Measurements from ENCODE around the gene CRHBP.
"Not testable (repeated sequence)": the region's sequence is repeated elsewhere in the genome, so short reads cannot be mapped to it uniquely, and the experiment has no call there.

CRHBP gene, protein sequence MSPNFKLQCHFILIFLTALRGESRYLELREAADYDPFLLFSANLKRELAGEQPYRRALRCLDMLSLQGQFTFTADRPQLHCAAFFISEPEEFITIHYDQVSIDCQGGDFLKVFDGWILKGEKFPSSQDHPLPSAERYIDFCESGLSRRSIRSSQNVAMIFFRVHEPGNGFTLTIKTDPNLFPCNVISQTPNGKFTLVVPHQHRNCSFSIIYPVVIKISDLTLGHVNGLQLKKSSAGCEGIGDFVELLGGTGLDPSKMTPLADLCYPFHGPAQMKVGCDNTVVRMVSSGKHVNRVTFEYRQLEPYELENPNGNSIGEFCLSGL

DNA sequence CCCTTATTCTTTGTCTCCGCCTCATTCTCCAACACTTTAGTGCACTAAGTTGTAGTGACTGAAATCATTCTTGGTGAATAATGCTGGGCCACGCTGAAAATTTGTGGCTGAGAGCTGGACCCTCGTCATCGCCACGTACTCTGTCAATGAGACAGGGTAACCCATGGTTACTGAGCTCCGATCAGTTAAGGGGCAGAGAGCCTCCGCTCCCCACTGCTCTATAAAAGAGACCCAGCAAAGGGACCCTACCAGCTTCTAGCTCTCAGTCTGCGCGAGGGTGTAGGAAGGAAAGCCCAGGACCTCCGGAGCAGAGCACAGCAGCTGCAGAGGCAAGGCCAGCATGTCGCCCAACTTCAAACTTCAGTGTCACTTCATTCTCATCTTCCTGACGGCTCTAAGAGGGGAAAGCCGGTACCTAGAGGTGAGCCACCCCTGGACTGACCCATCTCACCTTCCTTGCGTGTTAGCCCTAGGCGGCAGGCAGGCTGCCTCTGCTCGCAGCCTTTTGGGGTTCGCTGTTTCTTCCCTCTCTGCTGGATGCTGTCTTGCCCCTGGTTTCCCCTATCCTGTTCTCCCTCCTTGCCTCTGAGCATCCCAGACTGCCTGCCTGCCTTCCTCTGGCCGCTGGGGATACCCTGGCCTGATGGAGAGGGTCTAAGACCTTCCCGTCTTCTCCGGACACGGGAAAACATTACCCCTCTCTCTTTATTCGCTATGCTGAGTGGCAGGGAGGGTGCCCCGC, at the start of gene CRHBP:
Gene CRHBP (plus strand): TSS at position 251 of the 742 bp plus-strand sequence. CDS start 90 bp downstream, at position 341.
- DNase-seq (ENCODE audit: low read depth), result no peak

DNA sequence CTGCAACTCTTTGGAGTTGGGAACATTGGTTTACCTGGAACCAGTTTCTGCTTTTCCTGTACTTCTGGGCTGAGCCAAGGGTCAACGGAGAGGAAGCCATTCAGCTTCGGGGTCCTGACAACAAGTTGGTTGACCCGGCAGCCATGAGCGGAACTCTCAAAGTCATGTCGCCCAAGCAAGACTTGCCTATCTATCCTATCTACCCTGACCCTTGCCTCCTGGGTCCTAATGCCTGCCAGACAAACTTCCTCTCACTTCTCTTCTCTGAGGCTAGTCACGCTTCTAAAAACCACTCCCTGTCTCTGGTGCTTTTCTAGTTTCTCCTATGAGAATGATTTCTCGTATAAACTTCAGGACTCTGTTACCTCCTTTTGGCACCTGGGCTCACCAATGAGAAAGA, 44.7 kb upstream of the CRHBP start:
- no peak for DNase-seq (ENCODE audit: low read depth)

DNA sequence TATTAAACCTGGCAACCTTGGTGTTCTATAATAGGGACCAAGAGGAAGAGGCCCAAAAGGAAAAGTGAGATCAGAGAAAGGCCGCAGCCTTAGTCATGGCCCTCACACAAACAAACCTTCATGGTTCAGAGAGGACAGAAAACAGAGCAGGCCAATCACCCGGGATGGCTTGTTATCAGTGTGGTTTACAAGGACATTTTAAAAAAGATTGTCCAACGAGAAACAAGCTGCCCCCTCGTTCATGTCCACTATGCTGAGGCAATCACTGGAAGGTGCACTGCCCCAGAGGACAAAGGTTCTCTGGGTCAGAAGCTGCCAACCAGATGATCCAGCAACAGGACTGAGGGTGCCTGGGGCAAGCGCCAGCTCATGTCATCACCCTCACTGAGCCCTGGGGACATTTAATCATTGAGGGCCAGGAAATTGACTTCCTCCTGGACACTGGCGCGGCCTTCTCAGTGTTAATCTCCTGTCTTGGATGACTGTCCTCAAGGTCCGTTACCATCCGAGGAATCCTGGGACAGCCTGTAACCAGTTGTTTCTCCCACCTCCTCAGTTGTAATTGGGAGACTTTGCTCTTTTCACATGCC, 42.4 kb upstream of the CRHBP start:
- DNase-seq (ENCODE audit: low read depth), result not testable (repeated sequence)

DNA sequence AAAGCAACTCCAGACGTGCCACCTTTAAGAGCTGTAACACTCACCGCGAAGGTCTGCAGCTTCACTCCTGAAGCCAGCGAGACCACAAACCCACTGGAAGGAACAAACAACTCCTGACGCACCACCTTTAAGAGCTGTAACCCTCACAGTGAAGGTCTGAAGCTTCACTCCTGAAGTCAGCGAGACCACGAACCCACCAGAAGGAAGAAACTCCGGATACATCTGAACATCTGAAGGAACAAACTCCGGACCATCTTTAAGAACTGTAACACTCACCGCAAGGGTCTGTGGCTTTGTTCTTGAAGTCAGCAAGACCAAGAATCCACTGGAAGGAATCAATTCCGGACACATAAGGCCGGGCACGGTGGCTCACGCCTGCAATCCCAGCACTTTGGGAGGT, 38.2 kb upstream of the CRHBP start:
- DNase-seq (ENCODE audit: low read depth), result not testable (repeated sequence)

GRCh38 chr5:76918539-76918938, 34.3 kb upstream of the CRHBP start:
- no peak for DNase-seq (ENCODE audit: low read depth)

DNA sequence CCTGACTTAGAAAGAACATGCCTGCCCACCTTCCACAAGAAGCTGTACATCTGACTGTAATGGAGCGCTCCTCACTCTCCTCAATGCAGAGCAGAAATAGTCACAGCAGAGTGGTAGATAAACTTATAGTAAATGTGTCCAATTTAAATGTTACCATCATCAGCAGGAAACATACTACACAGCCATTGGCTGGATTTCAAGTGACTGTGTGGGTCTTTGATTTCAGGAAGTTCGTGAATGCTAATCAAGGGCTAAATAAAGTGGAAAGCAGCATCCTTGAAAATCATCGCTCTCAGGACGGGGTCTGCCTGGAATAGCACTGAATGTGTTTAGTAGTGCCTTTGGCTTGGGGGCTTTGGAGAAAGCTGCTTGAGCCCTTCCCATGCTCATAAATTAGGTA, 32.4 kb upstream of the CRHBP start:
- no peak for DNase-seq (ENCODE audit: low read depth)

- DNase-seq (ENCODE audit: low read depth), result no peak
These were observed 26.3 kb upstream of the CRHBP start for GRCh38 chr5:76926329-76927105.

GRCh38 chr5:76927961-76928360, 24.9 kb upstream of the CRHBP start:
- DNase-seq (ENCODE audit: low read depth), result no peak

GRCh38 chr5:76930083-76930482, 22.8 kb upstream of the CRHBP start:
- DNase-seq (ENCODE audit: low read depth), result no peak

DNA sequence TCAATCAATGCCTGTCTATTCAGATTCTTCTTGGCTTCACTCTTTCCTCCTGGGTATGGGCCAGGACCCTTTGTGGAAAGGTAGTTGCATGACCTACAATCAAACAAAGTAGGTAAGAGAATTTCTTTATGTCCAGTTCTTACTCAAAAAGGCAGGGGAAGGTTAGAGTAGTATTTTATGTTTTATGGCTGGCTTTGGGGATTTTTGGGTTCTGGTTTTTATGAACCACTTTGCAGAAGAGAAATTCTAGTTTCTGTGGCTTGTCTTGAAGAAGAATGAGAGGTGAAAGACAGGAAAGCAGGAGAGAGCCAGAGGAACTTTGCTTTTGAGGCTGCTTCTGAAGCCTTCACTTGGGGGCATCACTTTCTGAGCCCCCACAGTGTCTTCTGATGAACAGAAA, 14.7 kb upstream of the CRHBP start:
- no peak for DNase-seq (ENCODE audit: low read depth)

DNA sequence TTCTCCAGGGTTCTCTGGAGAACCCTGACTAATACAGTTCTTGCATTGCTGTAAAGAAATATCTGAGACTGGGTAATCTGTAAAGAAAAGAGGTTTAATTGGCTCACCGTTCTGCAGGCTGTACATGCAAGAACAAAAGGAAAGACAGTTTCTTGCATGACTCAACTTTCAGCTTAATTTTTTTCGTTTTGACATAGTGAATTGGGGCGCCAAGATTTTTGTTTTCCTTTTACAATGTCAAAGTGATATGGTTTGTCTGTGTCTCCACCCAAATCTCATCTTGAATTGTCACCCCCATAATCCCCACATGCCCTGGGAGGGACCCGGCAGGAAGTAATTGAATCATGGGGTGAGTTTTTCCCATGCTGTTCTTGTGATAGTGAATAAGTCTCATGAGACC, 11.8 kb upstream of the CRHBP start:
- no peak for DNase-seq (ENCODE audit: low read depth)

DNA sequence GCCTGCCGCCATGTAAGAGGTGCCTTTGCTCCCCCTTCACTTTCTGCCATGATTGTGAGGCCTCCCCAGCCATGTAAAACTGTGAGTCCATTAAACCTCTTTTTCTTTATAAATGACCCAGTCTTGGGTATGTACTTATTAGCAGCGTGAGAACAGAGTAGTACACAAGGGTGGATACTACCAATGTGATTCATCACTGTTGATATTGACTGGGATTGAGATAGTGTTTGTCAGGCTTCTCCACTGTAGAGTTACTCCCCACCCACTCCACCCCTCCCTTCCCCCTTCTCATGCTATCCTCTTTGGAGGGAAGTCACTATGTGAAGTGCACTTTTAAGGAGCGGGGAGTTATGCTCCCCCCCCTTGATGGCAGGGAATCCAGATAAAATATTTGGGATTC, 11.4 kb upstream of the CRHBP start:
- no peak for DNase-seq (ENCODE audit: low read depth)

- DNase-seq (ENCODE audit: low read depth), result no peak
These were observed 10.3 kb upstream of the CRHBP start for GRCh38 chr5:76942581-76942980.

DNA sequence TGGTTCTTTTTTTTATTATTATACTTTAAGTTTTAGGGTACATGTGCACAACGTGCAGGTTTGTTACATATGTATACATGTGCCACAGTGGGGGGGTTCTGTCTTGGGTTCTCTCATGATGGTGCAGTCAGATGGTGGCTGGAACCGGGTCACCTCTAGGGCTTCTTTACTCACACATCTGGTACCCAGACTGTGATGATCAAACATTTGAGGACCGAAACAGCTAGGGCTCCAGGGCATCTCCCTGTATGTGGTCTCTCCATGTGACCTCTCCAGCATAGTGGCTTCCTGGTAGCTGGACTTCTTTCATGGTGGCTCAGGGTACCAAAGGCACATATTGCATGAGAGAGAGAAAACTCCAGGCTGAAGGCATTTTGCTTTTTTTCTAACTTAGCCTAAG, 9.8 kb upstream of the CRHBP start:
- no peak for DNase-seq (ENCODE audit: low read depth)

DNA sequence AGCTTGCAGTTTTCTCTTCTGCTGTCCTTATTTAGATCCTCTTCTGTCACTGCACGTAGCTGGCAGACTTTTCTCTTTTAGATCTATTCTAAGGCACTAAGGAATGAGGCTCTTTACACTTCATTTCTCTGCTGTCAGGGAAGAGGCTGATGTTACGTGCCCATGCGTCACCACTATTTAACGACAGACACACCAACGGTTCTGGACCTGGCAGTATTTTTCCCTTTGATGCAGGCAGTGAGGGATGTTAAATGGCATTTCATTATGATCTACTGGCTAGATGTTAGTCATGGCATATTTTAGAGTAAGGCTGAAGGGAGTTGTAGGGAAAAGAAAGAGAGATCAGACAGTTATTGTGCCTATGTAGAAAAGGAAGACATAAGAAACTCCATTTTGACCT, 8.2 kb upstream of the CRHBP start:
- DNase-seq (ENCODE audit: low read depth), result no peak

GRCh38 chr5:76945238-76945637, 7.6 kb upstream of the CRHBP start:
- DNase-seq (ENCODE audit: low read depth), result not testable (repeated sequence)

DNA sequence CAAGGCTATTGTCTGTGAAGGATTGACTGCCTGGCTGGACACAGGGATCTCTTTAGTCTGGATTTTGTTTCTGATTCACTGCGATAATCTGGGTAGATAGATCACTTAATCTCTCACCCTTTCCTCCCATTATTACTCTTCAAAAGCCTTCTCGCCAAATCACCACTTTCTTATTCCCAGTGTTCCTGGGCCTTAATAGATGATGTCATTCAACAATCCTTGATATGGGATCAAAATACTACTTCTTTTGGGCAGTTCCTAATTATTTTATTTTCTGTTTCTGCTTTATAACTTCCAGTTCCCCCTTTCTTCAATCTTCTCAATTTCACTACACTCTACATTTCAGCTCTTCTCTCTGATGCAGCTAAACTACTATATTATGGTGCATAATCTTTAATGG, 6.8 kb upstream of the CRHBP start:
- DNase-seq (ENCODE audit: low read depth), result no peak

- no peak for DNase-seq (ENCODE audit: low read depth)
These were observed 5.8 kb upstream of the CRHBP start for GRCh38 chr5:76947082-76947503.

GRCh38 chr5:76953551-76954382, 922 bp downstream of the CRHBP start:
- DNase-seq (ENCODE audit: low read depth), result no peak

DNA sequence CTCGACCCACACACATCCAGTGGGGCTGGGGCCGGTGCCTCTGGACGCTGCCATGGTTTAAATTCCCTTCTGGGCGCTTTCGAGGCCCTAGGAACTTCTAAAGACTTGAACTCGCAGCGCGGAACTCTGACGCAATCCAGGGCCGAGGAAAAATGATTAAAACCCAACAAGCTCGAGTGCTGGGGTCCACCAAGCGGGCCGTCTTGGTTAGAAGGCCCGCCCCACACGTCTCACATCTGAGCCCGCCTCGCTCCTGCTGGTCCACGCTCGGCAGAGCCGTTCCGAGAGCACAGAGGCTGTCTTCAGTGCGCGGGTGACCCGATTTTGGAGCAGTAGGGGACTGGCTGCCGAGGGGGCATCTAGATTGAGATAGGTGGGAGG, 1.5 kb downstream of the CRHBP start:
- DNase-seq (ENCODE audit: low read depth), result no peak

- DNase-seq (ENCODE audit: low read depth), result no peak
These were observed 3.2 kb downstream of the CRHBP start for GRCh38 chr5:76956033-76956432.
